Erythroblast (primary cell): ENCODE measurements around the gene SLC15A5.

ENCODE experiments used
- GATA1 ChIP-seq: IDR thresholded peaks from 2 replicates; pipeline ENCODE4 v1.6.1; 2011; ENCODE audit warnings: low read depth, mild to moderate bottlenecking, control low read depth, low read length, moderate library complexity
- POLR2A ChIP-seq: IDR thresholded peaks from 2 replicates; pipeline ENCODE4 v1.6.1; 2011; ENCODE audit warnings: mild to moderate bottlenecking, low read length

DNA sequence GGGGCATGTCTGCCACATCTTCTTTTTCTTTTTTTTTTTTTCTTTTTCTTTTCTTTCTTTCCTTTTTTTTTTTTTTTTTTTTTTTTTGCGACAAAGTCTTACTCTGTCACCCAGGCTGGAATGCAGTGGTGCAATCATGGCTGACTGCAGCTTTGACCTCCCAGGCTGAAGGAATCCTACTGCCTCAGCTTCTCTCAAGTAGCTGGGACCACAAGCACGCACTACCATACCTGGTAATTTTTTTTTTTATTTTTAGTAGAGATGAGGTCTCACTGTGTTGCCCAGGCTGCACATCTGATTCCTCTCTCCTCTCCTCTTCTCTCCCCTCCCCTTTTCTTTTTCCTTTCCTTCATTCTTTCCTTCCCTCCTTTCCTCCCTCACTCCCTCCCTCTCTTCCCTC, 18.5 kb downstream of the SLC15A5 start:
- TF ChIP-seq POLR2A: no peak
- no peak for TF ChIP-seq GATA1
